Panc1 (cell line): ENCODE results near the gene ATXN2. TPM values are rescaled to one million over a fixed set of nuclear protein-coding genes. Genes with fewer than 3 reads are reported as not detected.
"Not testable (repeated sequence)": the region's sequence is repeated elsewhere in the genome, so short reads cannot be mapped to it uniquely, and the experiment has no call there.

Experiments used
- ATAC-seq: fragments of 200-7000 bp; cut with Tn5 transposase; 2 replicates; pipeline ENCODE4 v1.9.1; 2020; ENCODE audit warnings: mild to moderate bottlenecking, moderate library complexity
- BruUV-seq: library from RNA; stranded (reverse); fragments of 400-500 nt; replicated peaks from 2 replicates; lab custom pipeline; 2021; lab: Mats Ljungman, UMichigan
- CTCF ChIA-PET: fragments of 300-600 bp; sonication (Branson Sonifier 250); formaldehyde crosslinking; loops from one replicate; lab custom pipeline; 2022; ENCODE audit warnings: antibody characterized with exemption; lab: Charles Lee
- POLR2A ChIA-PET: fragments of 300-600 bp; sonication (Branson Sonifier 250); formaldehyde crosslinking; loops from one replicate; lab custom pipeline; 2022; ENCODE audit warnings: antibody characterized with exemption; lab: Charles Lee
- DNase-seq: peaks from one replicate; pipeline ENCODE4 v3.0.0-alpha.2; 2010; ENCODE audit warnings: low read depth, low spot score
- H3K27ac ChIP-seq: 2 replicates; pipeline ENCODE4 v1.5.1; 2011; ENCODE audit warnings: mild to moderate bottlenecking, low read length, inconsistent platforms
- H3K27me3 ChIP-seq: fragments of 200-500 bp; sonication (Bioruptor generic); 2 replicates; pipeline ENCODE4 v1.6.0; 2014; ENCODE audit warnings: low read length, inconsistent platforms; ENCODE audit not compliant: control insufficient read depth, insufficient read depth
- H3K36me3 ChIP-seq: fragments of 200-500 bp; sonication (Bioruptor generic); 2 replicates; pipeline ENCODE4 v1.5.1; 2014; ENCODE audit warnings: inconsistent platforms, mild to moderate bottlenecking, low read length, moderate library complexity; ENCODE audit not compliant: control insufficient read depth, insufficient read depth
- H3K4me1 ChIP-seq: 2 replicates; pipeline ENCODE4 v1.5.1; 2011; ENCODE audit warnings: inconsistent platforms, mild to moderate bottlenecking, low read length, moderate library complexity; ENCODE audit not compliant: control insufficient read depth, insufficient read depth
- H3K4me3 ChIP-seq, 2 experiments: 2 replicates each; pipeline ENCODE4 v1.5.1; 2011 to 2012; ENCODE audit warnings: low read depth in 2 of 2, low read length in 2 of 2, mild to moderate bottlenecking in 2 of 2, inconsistent platforms in 1 of 2, moderate library complexity in 1 of 2
- H3K9me3 ChIP-seq: fragments of 200-500 bp; sonication (Bioruptor generic); 2 replicates; pipeline ENCODE4 v1.5.1; 2014; ENCODE audit warnings: low read depth, mild to moderate bottlenecking, inconsistent platforms, low read length, moderate library complexity; ENCODE audit not compliant: control insufficient read depth, insufficient read depth
- POLR2AphosphoS5 ChIP-seq: IDR thresholded peaks from 2 replicates; pipeline ENCODE4 v1.6.1; 2012; ENCODE audit warnings: mild to moderate bottlenecking, low read depth, low read length, moderate library complexity
- REST ChIP-seq, 2 experiments: IDR thresholded peaks; 2 replicates each; pipeline ENCODE4 v1.6.1; 2011 to 2012; ENCODE audit warnings: low read depth in 2 of 2, control low read depth in 1 of 2, low read length in 1 of 2, mild to moderate bottlenecking in 1 of 2, moderate library complexity in 1 of 2; ENCODE audit not compliant: insufficient read depth in 1 of 2
- SIN3A ChIP-seq: IDR thresholded peaks from 2 replicates; pipeline ENCODE4 v1.6.1; 2012; ENCODE audit warnings: low read depth, mild to moderate bottlenecking, low read length, moderate library complexity, borderline replicate concordance; ENCODE audit not compliant: insufficient read depth
- TCF7L2 ChIP-seq: IDR thresholded peaks from 2 replicates; pipeline ENCODE4 v1.6.1; 2011; ENCODE audit warnings: mild to moderate bottlenecking, low read depth, low read length, inconsistent platforms
- in situ Hi-C: cut with HindIII; loops from 2 replicates; pipeline ENCODE4 v1.10.0; 2016; ENCODE audit warnings: low sequenced_read_pairs, low pct_unique_long_range_greater_than_20kb
- intact Hi-C: fragments of 100-400 bp; cut with micrococcal nuclease; formaldehyde crosslinking; loops from one replicate; pipeline ENCODE4 v1.10.0; 2022; ENCODE audit not compliant: unreplicated experiment
- total RNA-seq: library from RNA; stranded (reverse); gene quantifications from one replicate; pipeline ENCODE4 v1.2.1, GENCODE V29; 2021; ENCODE audit not compliant: unreplicated experiment
- TF ChIP-seq, protein P1 (sequence below): fragments of 450-650 bp; IDR thresholded peaks from 2 replicates; pipeline ENCODE4 v1.5.1; 2017; ENCODE audit warnings: mild to moderate bottlenecking

ATXN2 gene
- total RNA-seq, 1 experiment from 2014 or later: 77.6 TPM

DNA sequence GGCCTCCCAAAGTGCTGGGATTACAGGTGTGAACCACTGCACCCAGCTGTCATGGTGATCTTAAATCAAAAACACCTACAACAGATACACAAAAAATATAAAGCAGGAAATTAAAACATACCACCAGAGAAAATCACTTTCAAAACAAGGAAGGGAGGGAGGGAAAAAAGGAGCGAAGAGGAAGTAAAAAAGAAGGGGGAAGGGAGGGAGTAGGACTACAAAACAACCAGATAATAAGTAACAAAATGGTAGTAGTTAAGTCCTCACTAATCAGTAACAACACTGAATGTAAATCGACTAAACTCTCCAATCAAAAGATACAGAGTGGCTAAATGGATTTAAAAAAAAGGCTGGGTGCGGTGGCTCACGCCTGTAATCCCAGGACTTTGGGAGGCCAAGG, 104.4 kb downstream of the ATXN2 start:
- CTCF ChIA-PET: no interaction called here

DNA sequence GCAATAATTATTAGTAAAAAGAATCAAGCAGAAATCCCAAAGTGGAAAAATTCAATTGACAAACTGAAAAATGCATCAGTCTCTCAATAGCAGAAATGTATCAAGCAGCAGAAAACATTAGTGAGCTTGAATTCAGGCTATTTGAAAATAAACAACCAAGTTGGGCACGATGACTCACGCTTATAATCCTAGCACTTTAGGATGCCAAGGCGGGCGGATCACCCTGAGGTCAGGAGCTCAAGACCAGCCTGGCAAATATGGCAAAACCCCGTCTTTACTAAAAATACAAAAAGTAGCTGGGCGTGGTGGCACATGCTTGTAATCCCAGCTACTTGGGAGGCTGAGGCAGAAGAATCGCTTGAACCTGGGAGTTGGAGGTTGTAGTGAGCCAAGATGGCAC, 106.1 kb downstream of the ATXN2 start:
- intact Hi-C loops, BruUV-seq, POLR2A ChIA-PET, H3K27ac ChIP-seq, H3K27me3 ChIP-seq, DNase-seq, H3K9me3 ChIP-seq, in situ Hi-C loops, H3K4me1 ChIP-seq, H3K4me3 ChIP-seq, ATAC-seq, CTCF ChIA-PET: not testable (repeated sequence)
- peaks cover 11% of the 10 kb centered on the region for H3K36me3 ChIP-seq

More for the DNA sequence above, 104.4 kb downstream of the ATXN2 start:
- Histone ChIP-seq H3K4me1 (no peaks in the 10 kb centered on the region), H3K9me3 (no peaks in the 10 kb centered on the region), H3K27me3 (no peaks in the 10 kb centered on the region), H3K4me3 (no peak overlapping the region), H3K36me3 (no peaks in the 10 kb centered on the region; the same call in 1 of the 2 replicates), H3K27ac (no peak overlapping the region)
- POLR2A ChIA-PET: no interaction called here
- intact Hi-C loops (no loop called here), in situ Hi-C loops (no loop called here)
- ATAC-seq: no peak
- BruUV-seq: no TSS peak
- DNase-seq: no peak
- no peak for TF ChIP-seq POLR2AphosphoS5
- TF ChIP-seq, protein P1, sequence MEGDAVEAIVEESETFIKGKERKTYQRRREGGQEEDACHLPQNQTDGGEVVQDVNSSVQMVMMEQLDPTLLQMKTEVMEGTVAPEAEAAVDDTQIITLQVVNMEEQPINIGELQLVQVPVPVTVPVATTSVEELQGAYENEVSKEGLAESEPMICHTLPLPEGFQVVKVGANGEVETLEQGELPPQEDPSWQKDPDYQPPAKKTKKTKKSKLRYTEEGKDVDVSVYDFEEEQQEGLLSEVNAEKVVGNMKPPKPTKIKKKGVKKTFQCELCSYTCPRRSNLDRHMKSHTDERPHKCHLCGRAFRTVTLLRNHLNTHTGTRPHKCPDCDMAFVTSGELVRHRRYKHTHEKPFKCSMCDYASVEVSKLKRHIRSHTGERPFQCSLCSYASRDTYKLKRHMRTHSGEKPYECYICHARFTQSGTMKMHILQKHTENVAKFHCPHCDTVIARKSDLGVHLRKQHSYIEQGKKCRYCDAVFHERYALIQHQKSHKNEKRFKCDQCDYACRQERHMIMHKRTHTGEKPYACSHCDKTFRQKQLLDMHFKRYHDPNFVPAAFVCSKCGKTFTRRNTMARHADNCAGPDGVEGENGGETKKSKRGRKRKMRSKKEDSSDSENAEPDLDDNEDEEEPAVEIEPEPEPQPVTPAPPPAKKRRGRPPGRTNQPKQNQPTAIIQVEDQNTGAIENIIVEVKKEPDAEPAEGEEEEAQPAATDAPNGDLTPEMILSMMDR: no peak

GRCh38 chr12:111488798-111489197, 110.3 kb downstream of the ATXN2 start:
- TF ChIP-seq SIN3A: no peak
- TF ChIP-seq POLR2AphosphoS5: no peak
- no peak for TF ChIP-seq TCF7L2
- TF ChIP-seq, protein P1: no peak
- no peak for TF ChIP-seq REST (IDR thresholded peaks at IDR 0.05; ENCODE audit: insufficient read depth in 1 of 2, low read depth in 2 of 2, low read length in 1 of 2)
- CTCF ChIA-PET: no interaction called here
- POLR2A ChIA-PET: no interaction called here
- H3K27ac ChIP-seq: no peak overlapping the region
- DNase-seq: no peak
- H3K4me3 ChIP-seq: no peak overlapping the region
- no TSS peak for BruUV-seq
- no peaks in the 10 kb centered on the region for H3K4me1 ChIP-seq
- no peaks in the 10 kb centered on the region for H3K27me3 ChIP-seq
- no peaks in the 10 kb centered on the region for H3K9me3 ChIP-seq
- intact Hi-C loops: no loop called here
- H3K36me3 ChIP-seq: peaks cover 34% of the 10 kb centered on the region
- in situ Hi-C loops: no loop called here
- ATAC-seq: no peak
